GM06990 (cell line): ENCODE results near the gene ERC2.

ENCODE experiments used
- DNase-seq: peaks from one replicate; pipeline ENCODE4 v3.0.0-alpha.2; 2011; ENCODE audit not compliant: insufficient read length; ENCODE audit errors: extremely low read depth
- H3K27me3 ChIP-seq: replicated peaks from 2 replicates; pipeline ENCODE4 v1.6.0; 2011; ENCODE audit warnings: low read length; ENCODE audit not compliant: control insufficient read depth, insufficient read depth
- H3K36me3 ChIP-seq: 2 replicates; pipeline ENCODE4 v1.5.1; 2011; ENCODE audit warnings: low read length; ENCODE audit not compliant: control insufficient read depth, insufficient read depth
- H3K4me3 ChIP-seq: replicated peaks from 2 replicates; pipeline ENCODE4 v1.5.1; 2011; ENCODE audit warnings: low read depth, mild to moderate bottlenecking, control low read depth, low read length
- TF ChIP-seq, protein P1 (sequence below): IDR thresholded peaks from 2 replicates; pipeline ENCODE4 v1.5.1; 2011; ENCODE audit warnings: low read length, control low read depth, mild to moderate bottlenecking, inconsistent platforms; ENCODE audit not compliant: insufficient read depth, poor library complexity, severe bottlenecking

ERC2 gene

DNA sequence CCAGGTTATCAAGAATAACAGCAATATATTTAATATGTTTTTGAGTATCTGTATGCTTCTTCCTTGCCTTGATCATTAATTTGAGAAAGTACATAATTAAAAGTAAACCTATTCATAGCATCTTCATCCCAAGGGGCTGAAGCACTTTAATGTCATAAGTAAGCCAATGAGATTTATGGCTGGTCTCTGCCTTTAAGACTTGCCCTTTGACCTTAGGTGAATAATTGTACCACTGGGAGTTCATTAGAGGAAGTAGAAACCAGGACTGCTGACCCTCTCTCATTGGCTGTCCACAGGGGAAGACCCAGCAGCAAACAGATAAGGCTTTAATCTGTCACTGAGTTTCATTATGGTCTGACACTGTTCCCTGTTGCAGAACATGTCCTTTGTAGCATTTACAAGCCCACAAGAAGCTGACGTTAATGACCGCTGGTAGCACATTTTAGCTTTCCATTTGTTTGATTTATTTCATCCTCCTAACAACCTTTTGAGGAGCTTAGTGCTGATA, 16.3 kb upstream of the ERC2 start:
- H3K27me3 ChIP-seq, result no peaks in the 10 kb centered on the region
- no peak for DNase-seq
- H3K4me3 ChIP-seq, result no peak overlapping the region
- TF ChIP-seq, protein P1, sequence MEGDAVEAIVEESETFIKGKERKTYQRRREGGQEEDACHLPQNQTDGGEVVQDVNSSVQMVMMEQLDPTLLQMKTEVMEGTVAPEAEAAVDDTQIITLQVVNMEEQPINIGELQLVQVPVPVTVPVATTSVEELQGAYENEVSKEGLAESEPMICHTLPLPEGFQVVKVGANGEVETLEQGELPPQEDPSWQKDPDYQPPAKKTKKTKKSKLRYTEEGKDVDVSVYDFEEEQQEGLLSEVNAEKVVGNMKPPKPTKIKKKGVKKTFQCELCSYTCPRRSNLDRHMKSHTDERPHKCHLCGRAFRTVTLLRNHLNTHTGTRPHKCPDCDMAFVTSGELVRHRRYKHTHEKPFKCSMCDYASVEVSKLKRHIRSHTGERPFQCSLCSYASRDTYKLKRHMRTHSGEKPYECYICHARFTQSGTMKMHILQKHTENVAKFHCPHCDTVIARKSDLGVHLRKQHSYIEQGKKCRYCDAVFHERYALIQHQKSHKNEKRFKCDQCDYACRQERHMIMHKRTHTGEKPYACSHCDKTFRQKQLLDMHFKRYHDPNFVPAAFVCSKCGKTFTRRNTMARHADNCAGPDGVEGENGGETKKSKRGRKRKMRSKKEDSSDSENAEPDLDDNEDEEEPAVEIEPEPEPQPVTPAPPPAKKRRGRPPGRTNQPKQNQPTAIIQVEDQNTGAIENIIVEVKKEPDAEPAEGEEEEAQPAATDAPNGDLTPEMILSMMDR, result no peak
- no peaks in the 10 kb centered on the region for H3K36me3 ChIP-seq

DNA sequence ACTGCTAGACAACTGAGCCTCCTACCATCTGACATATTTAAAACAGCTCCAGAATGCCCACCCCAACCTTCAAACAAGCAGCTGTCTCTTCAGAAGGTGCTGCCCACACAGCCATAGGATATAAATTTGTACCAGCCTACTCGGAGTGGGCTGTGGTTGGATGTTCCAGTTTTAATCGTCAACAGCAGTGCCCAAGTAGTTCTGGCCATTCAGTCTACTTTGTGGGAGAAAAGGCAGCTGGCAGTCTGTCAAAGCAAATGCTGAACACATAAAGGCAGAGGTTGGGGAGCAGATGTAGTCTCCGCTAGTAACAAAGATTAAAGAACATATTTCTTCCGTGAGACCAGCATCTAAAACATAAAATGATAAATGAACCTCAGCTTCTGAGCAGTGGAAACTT, 15.9 kb upstream of the ERC2 start:
- Histone ChIP-seq H3K4me3 (no peak overlapping the region), H3K36me3 (no peaks in the 10 kb centered on the region), H3K27me3 (no peaks in the 10 kb centered on the region)
- DNase-seq, result no peak
- TF ChIP-seq, protein P1, result no peak

- Histone ChIP-seq H3K4me3 (no peak overlapping the region), H3K27me3 (no peaks in the 10 kb centered on the region), H3K36me3 (no peaks in the 10 kb centered on the region)
- no peak for DNase-seq
- TF ChIP-seq, protein P1, result no peak
Observed at GRCh38 chr3:56477646-56478045, 9.4 kb upstream of the ERC2 start.

DNA sequence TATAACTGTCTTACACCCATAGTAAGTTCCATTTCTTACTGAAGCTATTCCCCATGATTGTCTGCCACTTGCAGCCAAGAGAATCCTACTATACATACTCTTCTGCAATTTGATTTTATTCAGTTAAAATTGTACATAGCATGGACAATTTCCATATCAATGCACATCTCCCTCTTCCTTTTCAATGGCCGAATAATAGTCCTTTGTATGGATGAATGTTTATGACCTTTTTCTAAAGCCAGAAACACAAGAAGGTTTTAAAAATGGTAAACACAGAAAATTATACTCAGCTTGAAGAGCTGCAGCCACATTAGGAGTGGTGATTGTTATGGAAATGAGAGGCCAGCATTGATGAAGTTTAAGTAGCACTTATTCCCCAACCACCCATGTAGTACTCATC, 8.5 kb upstream of the ERC2 start:
- Histone ChIP-seq H3K27me3 (no peaks in the 10 kb centered on the region), H3K36me3 (no peaks in the 10 kb centered on the region), H3K4me3 (no peak overlapping the region)
- TF ChIP-seq, protein P1, result no peak
- no peak for DNase-seq

GRCh38 chr3:56471771-56472170, 3.5 kb upstream of the ERC2 start:
- no peak for DNase-seq
- TF ChIP-seq, protein P1, result no peak
- Histone ChIP-seq H3K36me3 (no peaks in the 10 kb centered on the region), H3K27me3 (peaks cover 2% of the 10 kb centered on the region), H3K4me3 (no peak overlapping the region)

DNA sequence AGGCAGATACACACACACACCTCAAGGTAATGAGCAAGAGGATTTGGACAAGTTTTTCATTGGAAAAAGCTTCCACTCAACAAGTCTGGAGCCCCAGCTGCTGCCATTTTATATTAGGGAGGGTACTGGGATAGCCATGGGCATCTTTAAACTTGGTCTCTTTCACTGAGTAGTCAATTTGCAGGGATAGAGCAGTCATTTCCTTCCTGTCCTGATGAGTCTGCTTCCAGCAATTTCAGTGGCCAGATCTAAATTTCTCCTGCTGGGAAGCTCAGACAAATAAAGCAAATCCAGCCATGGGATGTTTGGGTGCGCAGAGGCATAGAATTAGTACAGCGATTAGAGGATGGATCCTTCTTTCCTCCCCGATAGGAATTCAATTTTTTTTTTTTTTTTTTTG, 874 bp upstream of the ERC2 start:
- Histone ChIP-seq H3K27me3 (peaks cover 2% of the 10 kb centered on the region), H3K4me3 (no peak overlapping the region), H3K36me3 (no peaks in the 10 kb centered on the region)
- TF ChIP-seq, protein P1, result no peak
- DNase-seq, result no peak
